H54 (cell line): ENCODE data around the gene DACH1.
"Not testable (repeated sequence)": the region's sequence is repeated elsewhere in the genome, so short reads cannot be mapped to it uniquely, and the experiment has no call there.

Experiments
- DNase-seq: peaks from one replicate; pipeline ENCODE4 v3.0.0; 2011; ENCODE audit warnings: low spot score, mixed read lengths; ENCODE audit not compliant: insufficient read length
- FAIRE-seq: peaks from 3 replicates; lab custom pipeline; 2011; peaks lifted over from hg19 to GRCh38; lab: Jason Lieb, UNC
- POLR2A ChIP-seq: IDR thresholded peaks from 2 replicates; pipeline ENCODE4 v1.6.1; 2011; ENCODE audit warnings: low read depth, mild to moderate bottlenecking, low read length

The DACH1 gene

DNA sequence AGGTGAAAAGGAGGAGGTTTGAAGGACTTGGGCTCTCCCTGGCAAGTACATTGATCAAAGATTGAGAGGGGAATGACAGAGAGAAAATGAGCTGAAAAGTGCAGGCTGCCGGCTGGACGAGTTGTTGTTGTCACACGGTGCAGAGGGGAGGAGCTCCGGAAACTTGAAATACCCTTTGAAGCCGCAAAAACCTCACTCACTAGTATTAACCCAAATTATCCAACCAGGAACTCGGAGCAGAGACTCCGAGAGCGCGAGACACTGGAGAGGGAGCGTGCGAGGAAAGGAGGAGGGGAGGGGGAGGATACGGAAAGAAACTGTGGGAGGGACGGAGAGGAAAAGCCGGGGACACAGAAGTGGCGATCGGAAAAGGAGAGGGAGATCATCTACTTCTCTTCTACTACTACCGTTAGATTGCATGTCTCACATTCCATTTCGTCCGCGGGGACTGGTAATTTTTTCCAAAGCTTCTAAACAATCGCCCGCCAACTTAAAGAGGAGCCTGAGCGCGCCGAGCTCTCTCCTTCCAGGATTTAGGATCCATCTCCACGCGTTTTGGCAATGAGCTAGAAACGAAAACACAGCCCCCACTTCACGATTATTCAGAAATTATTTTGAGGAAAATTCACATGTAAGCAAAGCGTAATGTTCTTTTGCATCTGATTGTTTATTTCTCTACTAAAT is at the start of gene DACH1:
DACH1 (minus strand) TSS at position 74 of the 684 bp plus-strand sequence.
- FAIRE-seq: peak; percentile 52
- no peak for TF ChIP-seq POLR2A
- DNase-seq: peak; percentile 36

DNA sequence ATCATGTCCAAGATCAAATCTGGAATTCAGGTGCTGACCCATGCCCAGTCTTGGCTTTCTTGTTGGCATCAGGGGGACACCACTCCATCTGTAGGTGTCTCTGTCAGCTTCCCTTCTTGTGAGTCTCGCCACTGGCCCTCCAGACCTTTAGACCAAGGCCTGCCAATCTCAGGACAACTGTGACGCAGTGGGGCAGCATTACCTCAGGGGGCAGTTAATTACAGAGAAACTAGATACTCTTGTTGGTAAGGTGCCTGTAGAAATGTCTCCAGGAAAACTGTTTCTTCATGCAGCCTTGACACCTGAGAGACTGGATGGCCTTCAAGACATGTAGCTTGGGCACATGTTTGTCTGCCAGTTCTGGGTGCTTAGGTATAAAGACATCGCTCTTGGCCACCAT is 46.7 kb upstream of the DACH1 start:
- FAIRE-seq (no peak), DNase-seq (no peak)
- TF ChIP-seq POLR2A: no peak

DNA sequence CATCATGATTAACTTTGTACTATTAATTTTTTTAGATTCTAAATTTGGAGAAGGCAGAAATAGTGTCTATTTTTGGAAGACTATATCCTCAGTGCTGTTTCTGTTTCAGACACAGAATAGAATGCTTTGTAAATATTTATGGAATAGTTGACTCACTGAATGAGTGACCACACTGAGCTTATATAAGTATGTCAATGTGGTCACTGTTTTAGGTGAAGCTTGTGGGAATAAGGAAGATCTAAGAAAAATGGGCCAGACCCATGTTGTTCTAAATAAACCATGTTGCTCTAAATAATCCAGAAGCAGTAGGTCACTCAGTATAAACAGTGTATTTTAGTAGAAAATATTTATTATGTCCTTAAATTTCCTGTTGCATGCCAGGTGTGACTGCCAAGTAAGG is 45.5 kb upstream of the DACH1 start:
- DNase-seq: no peak
- TF ChIP-seq POLR2A: no peak
- no peak for FAIRE-seq

DNA sequence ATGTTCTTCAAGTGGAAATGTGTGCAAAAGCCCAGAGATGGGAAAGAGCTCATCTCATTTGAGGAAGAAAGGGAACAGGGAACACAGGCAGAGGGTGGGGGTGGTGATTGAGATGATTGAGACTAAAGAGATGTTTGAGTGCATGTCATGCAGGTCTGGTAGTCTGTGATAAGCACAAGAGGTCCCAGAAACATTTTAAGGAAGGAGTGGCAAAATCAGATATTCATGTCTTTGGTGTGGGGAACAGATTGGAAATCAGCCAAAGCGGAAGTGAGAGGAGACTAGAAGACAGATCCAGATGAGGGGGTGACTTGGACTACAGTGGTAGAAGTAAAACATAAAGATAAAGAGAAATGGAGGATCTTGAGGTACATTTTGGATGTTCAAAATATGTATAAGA is 39.4 kb upstream of the DACH1 start:
- TF ChIP-seq POLR2A: no peak
- FAIRE-seq (no peak), DNase-seq (no peak)

DNA sequence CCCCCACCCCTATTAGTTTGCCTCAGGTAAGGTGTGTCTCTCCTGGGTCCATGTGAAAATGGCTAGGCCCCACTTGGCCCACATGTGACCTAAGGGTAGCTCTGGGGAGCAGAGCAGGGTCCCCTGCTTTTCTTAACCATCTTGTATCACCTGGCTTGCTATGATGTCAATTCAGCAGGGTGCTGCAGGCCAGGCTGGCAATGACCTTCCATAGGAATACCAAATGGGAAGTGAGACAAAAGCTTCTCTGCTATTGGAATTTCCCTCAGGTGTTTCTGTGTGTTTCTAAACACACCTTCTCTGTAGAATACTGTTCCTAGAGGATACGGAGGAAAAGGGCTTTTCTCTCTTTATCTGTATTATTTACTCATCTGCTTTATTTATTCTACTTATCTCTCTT is 35.7 kb upstream of the DACH1 start:
- TF ChIP-seq POLR2A: no peak
- no peak for FAIRE-seq
- DNase-seq: no peak

DNA sequence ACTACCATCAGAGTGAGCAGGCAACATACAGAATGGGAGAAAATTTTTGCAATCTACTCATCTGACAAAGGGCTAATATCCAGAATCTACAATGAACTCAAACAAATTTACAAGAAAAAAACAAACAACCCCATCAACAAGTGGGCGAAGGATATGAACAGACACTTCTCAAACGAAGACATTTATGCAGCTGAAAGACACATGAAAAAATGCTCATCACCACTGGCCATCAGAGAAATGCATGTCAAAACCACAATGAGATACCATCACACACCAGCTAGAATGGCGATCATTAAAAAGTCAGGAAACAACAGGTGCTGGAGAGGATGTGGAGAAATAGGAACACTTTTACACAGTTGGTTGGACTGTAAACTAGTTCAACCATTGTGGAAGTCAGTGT is 26.5 kb upstream of the DACH1 start:
- not testable (repeated sequence) for FAIRE-seq

DNA sequence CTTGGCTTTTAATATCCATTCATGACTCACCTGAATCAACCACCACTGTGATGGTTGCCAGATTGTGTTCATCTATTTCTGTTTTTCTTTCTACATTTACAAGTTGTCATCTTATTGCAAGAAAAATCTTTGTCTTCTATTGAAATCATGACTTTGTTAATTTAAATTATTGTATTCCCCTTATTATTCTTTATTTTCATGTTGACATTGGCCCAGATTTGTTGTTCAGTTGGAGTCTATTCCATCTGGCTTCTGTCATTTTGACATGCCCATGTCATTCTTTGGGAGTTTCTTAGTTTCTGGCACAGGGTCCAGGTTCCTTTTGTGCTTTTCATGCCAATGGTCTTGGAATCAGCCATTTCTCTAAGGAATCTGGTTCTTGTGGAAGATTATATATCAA is 19.9 kb upstream of the DACH1 start:
- no peak for DNase-seq
- TF ChIP-seq POLR2A: no peak
- FAIRE-seq: no peak

More for the DNA sequence above, 26.5 kb upstream of the DACH1 start:
- DNase-seq: not testable (repeated sequence)

DNA sequence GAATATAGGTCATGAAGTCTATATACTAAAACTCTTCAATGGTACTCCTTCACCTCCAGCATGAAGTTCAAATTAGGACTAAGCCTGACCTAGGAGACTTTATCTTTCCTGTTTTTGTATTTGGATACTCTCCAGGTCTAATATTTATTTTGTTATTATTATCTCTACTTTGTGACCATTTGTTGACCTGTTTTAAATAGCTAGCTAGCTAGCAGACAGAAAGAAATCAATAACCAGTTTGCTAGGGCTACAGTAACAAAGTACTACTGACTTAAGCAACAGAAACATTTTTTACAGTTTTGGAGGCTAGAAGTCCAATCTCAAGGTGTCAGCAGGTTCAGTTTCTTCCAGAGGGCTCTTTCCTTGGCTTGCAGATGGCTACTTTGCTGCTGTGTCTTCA is 15.1 kb upstream of the DACH1 start:
- DNase-seq (no peak), FAIRE-seq (no peak)
- no peak for TF ChIP-seq POLR2A

DNA sequence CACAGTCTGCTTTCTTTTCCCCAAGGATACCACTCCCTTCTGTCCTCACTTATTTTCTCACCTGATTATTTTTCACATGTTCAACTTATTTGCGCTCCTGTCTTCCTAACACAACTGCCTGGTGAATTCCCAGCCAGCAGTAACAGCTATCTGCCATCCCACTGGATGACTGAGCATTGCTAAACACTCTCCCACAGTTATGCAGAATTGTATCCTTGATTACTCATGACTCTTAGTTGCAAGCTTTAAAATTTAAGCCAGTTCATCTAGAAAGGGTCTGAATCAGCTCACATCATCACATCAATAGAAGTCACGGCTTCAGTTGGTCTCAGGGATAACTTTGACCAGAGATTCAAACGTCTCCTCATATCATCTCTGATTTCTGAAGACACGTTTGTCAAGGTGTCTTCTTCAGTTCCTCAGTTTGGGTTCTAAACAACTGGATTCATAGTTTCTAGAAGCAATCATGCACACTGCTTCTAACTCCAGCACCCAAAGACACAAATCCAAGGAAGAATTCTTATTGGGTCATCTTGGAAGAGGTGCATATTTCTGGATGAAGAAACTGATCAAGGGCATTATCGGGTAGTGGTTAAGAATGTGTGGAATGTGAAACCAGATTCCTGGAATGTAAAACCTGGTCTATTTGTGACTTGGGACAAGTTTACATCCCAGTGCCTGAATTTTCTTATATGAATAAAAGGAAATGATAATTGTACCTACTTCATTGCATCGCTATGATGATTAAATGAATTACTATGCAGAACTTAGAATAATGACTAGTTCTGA is 13.9 kb upstream of the DACH1 start:
- no peak for FAIRE-seq
- DNase-seq: no peak
- TF ChIP-seq POLR2A: no peak

DNA sequence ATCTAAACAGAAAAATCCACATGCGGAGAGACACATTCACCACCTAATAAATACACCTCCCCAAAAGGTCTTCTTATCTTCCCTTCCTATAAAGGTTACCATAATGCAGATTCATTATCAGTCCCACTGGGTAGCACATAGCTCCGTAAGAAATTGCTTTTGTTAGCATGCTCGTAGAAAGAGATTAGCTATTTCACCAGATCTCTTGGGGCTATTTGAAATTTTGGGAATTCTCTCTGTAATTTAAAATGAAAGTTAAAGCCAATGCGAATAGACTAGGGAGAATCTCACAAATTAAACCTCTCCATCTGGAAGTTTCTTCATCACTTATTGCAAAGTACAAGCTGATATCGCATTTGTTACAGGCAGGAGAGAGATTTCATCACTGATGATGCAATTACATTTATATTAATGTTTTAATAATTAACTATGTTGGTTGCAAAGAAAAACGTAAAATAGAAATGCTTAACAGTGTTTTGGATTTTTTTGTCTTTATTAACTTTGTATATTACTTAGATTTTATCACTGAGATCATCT is 12.9 kb upstream of the DACH1 start:
- no peak for TF ChIP-seq POLR2A
- no peak for FAIRE-seq
- no peak for DNase-seq

DNA sequence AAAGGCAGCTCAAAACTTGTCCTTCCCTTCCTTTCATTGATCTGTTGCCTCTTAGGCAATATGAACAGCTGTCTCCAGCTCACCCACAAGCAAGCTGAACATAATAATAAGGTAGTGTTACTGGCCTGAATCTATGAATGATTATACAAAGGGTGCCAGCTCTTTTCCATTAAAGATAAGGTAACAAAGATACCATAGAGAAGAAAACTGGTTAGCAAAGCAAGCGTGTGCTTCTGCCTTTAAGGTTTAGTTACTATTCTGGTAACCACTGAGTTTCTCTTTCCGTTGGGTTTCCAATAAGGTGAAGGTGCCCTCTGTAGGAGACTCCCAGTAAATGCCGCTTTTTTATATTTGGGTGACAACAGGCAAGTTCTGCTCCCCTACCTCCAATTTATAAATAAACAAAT is 12.1 kb upstream of the DACH1 start:
- DNase-seq (no peak), FAIRE-seq (peak; percentile 6)
- no peak for TF ChIP-seq POLR2A

DNA sequence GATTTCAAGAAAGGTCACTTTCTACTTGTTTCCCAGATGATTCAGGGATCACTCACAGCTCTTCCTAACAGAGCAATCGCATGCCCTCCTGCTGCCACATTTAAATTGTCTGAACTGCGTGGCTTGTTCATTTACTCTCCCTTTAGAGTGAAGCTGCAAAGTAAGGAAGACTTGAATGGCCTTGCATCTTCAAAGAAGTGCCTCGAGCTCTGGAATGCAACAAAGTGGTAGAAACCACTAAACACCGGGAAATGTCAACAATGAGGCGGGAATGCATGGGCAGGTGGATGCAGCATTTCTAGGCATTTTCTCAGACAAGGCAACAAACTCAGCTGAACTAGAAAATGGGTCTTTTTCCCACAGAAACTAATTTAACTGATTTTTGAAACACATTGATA is 10.3 kb upstream of the DACH1 start:
- DNase-seq: no peak
- TF ChIP-seq POLR2A: no peak
- no peak for FAIRE-seq

DNA sequence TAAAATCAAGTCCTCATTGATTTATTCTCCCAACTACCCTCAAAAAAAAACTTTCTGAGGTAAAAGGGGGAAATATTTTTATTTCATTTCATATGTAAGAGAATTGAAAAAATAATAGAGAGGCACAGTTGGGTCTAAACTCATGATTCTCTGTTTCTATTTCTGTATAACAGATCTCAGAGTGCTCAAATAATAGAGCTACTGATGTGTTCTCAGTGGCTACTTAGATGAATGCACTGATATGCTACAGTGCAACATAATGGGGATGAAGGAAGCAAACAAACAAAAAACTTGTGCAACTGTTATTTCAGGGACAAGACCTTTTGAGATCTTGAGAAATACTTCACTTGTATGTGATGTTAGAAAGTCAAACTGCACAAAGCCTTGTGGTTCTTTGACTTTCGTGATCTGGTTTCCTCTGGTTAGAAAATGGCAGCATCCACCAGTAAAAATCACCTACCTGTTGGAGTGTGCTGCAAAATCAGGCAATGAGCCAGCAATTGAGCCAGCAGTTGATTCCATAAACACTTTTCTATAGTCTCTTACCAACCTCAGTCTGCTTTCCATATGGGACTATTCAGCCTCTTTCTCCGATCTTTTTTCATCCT is 9.7 kb upstream of the DACH1 start:
- FAIRE-seq (no peak), DNase-seq (no peak)
- no peak for TF ChIP-seq POLR2A

DNA sequence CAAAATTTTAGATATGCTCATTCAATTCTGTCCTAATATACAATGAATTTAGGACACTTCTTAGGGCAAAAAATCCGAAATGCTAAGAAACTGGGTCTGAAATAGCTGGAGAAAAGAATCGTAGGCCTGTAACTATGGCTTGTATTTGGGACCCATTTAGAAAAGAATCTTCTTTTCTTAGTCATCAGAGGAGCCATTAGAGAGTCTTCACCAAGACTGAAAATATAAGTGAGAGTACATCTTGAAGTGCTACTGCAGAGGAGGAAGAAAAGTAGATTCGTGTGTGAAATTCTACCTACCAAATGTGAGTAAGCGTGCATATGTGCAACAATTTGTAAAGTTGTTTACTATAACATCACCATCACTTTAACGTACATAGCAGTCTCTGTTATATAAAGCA is 8.8 kb upstream of the DACH1 start:
- DNase-seq (no peak), FAIRE-seq (no peak)
- TF ChIP-seq POLR2A: no peak
